DMS53 treated with DMSO at 0.1 percent for 48 hours (cell line): Measurements from ENCODE around the gene UBE2R2.
A peak's percentile ranks its signal among the peaks of the same experiment; 100 is the strongest.
"Not testable (repeated sequence)": the region's sequence is repeated elsewhere in the genome, so short reads cannot be mapped to it uniquely, and the experiment has no call there.

Experiments
- DNase-seq: peaks from one replicate; lab custom pipeline; 2025; ENCODE audit not compliant: unreplicated experiment; lab: John Stamatoyannopoulos, UW

UBE2R2 gene

GRCh38 chr9:33924978-33925797, 108.2 kb downstream of the UBE2R2 start:
- DNase-seq: peak; percentile 18

GRCh38 chr9:33926746-33927485, 110.0 kb downstream of the UBE2R2 start:
- DNase-seq: no peak

GRCh38 chr9:33927694-33928093, 110.7 kb downstream of the UBE2R2 start:
- DNase-seq: no peak

- DNase-seq: no peak
Measured at GRCh38 chr9:33931326-33931725, 114.4 kb downstream of the UBE2R2 start.

GRCh38 chr9:33932078-33932807, 115.3 kb downstream of the UBE2R2 start:
- no peak for DNase-seq

- no peak for DNase-seq
Measured at GRCh38 chr9:33934188-33934878, 117.4 kb downstream of the UBE2R2 start.

GRCh38 chr9:33939924-33940874, 123.2 kb downstream of the UBE2R2 start:
- DNase-seq: peak; percentile 6

GRCh38 chr9:33942471-33943083, 125.6 kb downstream of the UBE2R2 start:
- peak; percentile 5 for DNase-seq

- DNase-seq: no peak
Measured at GRCh38 chr9:33943389-33943788, 126.4 kb downstream of the UBE2R2 start.

GRCh38 chr9:33946779-33947535, 130.0 kb downstream of the UBE2R2 start:
- DNase-seq: no peak

- DNase-seq: no peak
Measured at GRCh38 chr9:33950371-33950770, 133.4 kb downstream of the UBE2R2 start.

- no peak for DNase-seq
Measured at GRCh38 chr9:33952066-33952465, 135.1 kb downstream of the UBE2R2 start.

GRCh38 chr9:33956544-33956943, 139.6 kb downstream of the UBE2R2 start:
- no peak for DNase-seq

GRCh38 chr9:33959725-33960124, 142.8 kb downstream of the UBE2R2 start:
- DNase-seq: no peak

GRCh38 chr9:33962468-33962867, 145.5 kb downstream of the UBE2R2 start:
- DNase-seq: not testable (repeated sequence)

- DNase-seq: no peak
Measured at GRCh38 chr9:33964086-33964768, 147.3 kb downstream of the UBE2R2 start.
